Loucy (cell line): ENCODE results near the gene TMBIM4.

ENCODE experiments used
- H2AFZ ChIP-seq: fragments of 200-600 bp; sonication (generic); 2 replicates; pipeline ENCODE4 v1.6.0; 2016; ENCODE audit warnings: antibody characterized with exemption, mild to moderate bottlenecking, low read length, moderate library complexity
- H3F3A ChIP-seq: fragments of 200-600 bp; 2 replicates; pipeline ENCODE4 v1.6.0; 2016; ENCODE audit warnings: antibody characterized with exemption, low read depth, mild to moderate bottlenecking
- H3K27me3 ChIP-seq: fragments of 200-600 bp; sonication (generic); 2 replicates; pipeline ENCODE4 v1.6.1; 2014; ENCODE audit warnings: low read length, mild to moderate bottlenecking; ENCODE audit not compliant: insufficient read depth, poor library complexity, severe bottlenecking
- H3K36me3 ChIP-seq: fragments of 200-600 bp; sonication (generic); 2 replicates; pipeline ENCODE4 v1.6.1; 2016; ENCODE audit warnings: low read length; ENCODE audit not compliant: insufficient read depth
- H3K4me1 ChIP-seq: fragments of 200-600 bp; sonication (generic); 2 replicates; pipeline ENCODE4 v1.5.1; 2014; ENCODE audit warnings: low read length, mild to moderate bottlenecking; ENCODE audit not compliant: insufficient read depth, poor library complexity, severe bottlenecking
- H3K4me2 ChIP-seq: fragments of 200-600 bp; sonication (generic); 2 replicates; pipeline ENCODE4 v1.6.0; 2014; ENCODE audit warnings: antibody characterized with exemption, low read length, low read depth, mild to moderate bottlenecking; ENCODE audit not compliant: poor library complexity, severe bottlenecking
- H3K4me3 ChIP-seq: fragments of 200-600 bp; sonication (generic); 2 replicates; pipeline ENCODE4 v1.5.1; 2014; ENCODE audit warnings: low read length, mild to moderate bottlenecking, mixed read lengths; ENCODE audit not compliant: poor library complexity, severe bottlenecking
- H3K79me2 ChIP-seq: fragments of 200-600 bp; sonication (generic); 2 replicates; pipeline ENCODE4 v1.6.1; 2014; ENCODE audit warnings: low read length; ENCODE audit not compliant: insufficient read depth
- H3K9ac ChIP-seq: fragments of 200-600 bp; sonication (generic); 2 replicates; pipeline ENCODE4 v1.6.0; 2014; ENCODE audit warnings: mild to moderate bottlenecking, low read depth, low read length, moderate library complexity; ENCODE audit not compliant: poor library complexity, severe bottlenecking
- H3K9me2 ChIP-seq: fragments of 200-600 bp; sonication (generic); replicated peaks from 2 replicates; pipeline ENCODE4 v1.6.1; 2016; ENCODE audit warnings: low read depth, low read length, mixed read lengths
- H3K9me3 ChIP-seq: fragments of 200-600 bp; sonication (generic); 2 replicates; pipeline ENCODE4 v1.6.1; 2014; ENCODE audit warnings: mild to moderate bottlenecking, antibody characterized with exemption, low read length, low read depth; ENCODE audit not compliant: insufficient read depth
- H4K20me1 ChIP-seq: fragments of 200-600 bp; sonication (generic); 2 replicates; pipeline ENCODE4 v1.6.0; 2014; ENCODE audit warnings: antibody characterized with exemption, low read length, mild to moderate bottlenecking; ENCODE audit not compliant: insufficient read depth, poor library complexity, severe bottlenecking
- CTCF ChIP-seq: fragments of 200-600 bp; sonication (generic); conservative IDR thresholded peaks from 2 replicates; pipeline ENCODE4 v1.5.1; 2014; ENCODE audit warnings: mild to moderate bottlenecking, antibody characterized with exemption, low read length
- EZH2phosphoT487 ChIP-seq: fragments of 200-600 bp; IDR thresholded peaks from 2 replicates; pipeline ENCODE4 v1.6.1; 2018; ENCODE audit warnings: antibody characterized with exemption, mild to moderate bottlenecking, moderate library complexity, borderline replicate concordance

TMBIM4 gene

GRCh38 chr12:66115071-66115600 lies 54.7 kb downstream of the TMBIM4 start:
- H3K9me3 ChIP-seq = no peaks in the 10 kb centered on the region
- no peaks in the 10 kb centered on the region for H3K36me3 ChIP-seq
- no peak overlapping the region for H3K9ac ChIP-seq
- TF ChIP-seq EZH2phosphoT487 (no peak), CTCF (no peak)
- H3K27me3 ChIP-seq = no peaks in the 10 kb centered on the region
- no peak overlapping the region for H3K4me2 ChIP-seq
- no peaks in the 10 kb centered on the region for H3K9me2 ChIP-seq
- H3K4me3 ChIP-seq = no peak overlapping the region
- no peaks in the 10 kb centered on the region for H3F3A ChIP-seq
- no peaks in the 10 kb centered on the region for H3K79me2 ChIP-seq
- H4K20me1 ChIP-seq = no peaks in the 10 kb centered on the region
- H2AFZ ChIP-seq = no peak overlapping the region
- peaks cover 9% of the 10 kb centered on the region for H3K4me1 ChIP-seq

- Histone ChIP-seq H3K9me3 (no peaks in the 10 kb centered on the region), H3K4me3 (no peak overlapping the region), H3K27me3 (no peaks in the 10 kb centered on the region), H4K20me1 (no peaks in the 10 kb centered on the region), H3K79me2 (no peaks in the 10 kb centered on the region), H2AFZ (no peak overlapping the region), H3K9ac (no peak overlapping the region), H3K4me1 (no peaks in the 10 kb centered on the region), H3K9me2 (no peaks in the 10 kb centered on the region), H3F3A (no peaks in the 10 kb centered on the region), H3K4me2 (no peak overlapping the region), H3K36me3 (no peaks in the 10 kb centered on the region)
- TF ChIP-seq EZH2phosphoT487 (no peak), CTCF (no peak)
Observed at GRCh38 chr12:66113471-66113870, 56.3 kb downstream of the TMBIM4 start.

GRCh38 chr12:66111605-66112004 lies 58.2 kb downstream of the TMBIM4 start:
- no peak overlapping the region for H2AFZ ChIP-seq
- no peak overlapping the region for H3K4me2 ChIP-seq
- no peaks in the 10 kb centered on the region for H3K79me2 ChIP-seq
- H3K27me3 ChIP-seq = no peaks in the 10 kb centered on the region
- H3K9ac ChIP-seq = no peak overlapping the region
- H4K20me1 ChIP-seq = no peaks in the 10 kb centered on the region
- no peaks in the 10 kb centered on the region for H3K9me2 ChIP-seq
- H3K9me3 ChIP-seq = no peaks in the 10 kb centered on the region
- no peaks in the 10 kb centered on the region for H3F3A ChIP-seq
- no peaks in the 10 kb centered on the region for H3K36me3 ChIP-seq
- no peak overlapping the region for H3K4me3 ChIP-seq
- TF ChIP-seq EZH2phosphoT487 (no peak), CTCF (no peak)
- no peaks in the 10 kb centered on the region for H3K4me1 ChIP-seq
